A673 (cell line): ENCODE measurements around the gene PDLIM5.

Experiments
- CTCF ChIP-seq: fragments of 300-800, 200-600 bp; sonication (generic); conservative IDR thresholded peaks from 2 replicates; pipeline ENCODE4 v1.5.1; 2017; ENCODE audit warnings: low read depth, mild to moderate bottlenecking, antibody characterized with exemption, low read length, moderate library complexity, mixed read lengths
- EZH2 ChIP-seq: fragments of 200-600 bp; sonication (generic); IDR thresholded peaks from 2 replicates; pipeline ENCODE4 v1.6.1; 2017; ENCODE audit warnings: borderline replicate concordance, low read depth, mild to moderate bottlenecking, mixed read lengths, antibody characterized with exemption, low read length; ENCODE audit not compliant: poor library complexity, severe bottlenecking

GRCh38 chr4:94698187-94698586, 246.4 kb downstream of the PDLIM5 start:
- TF ChIP-seq CTCF (no peak), EZH2 (no peak)
